HepG2 (cell line): ENCODE measurements around the gene TFAP2E.

Experiments used
- CHCHD3 ChIP-seq: sonication (generic); formaldehyde crosslinking; IDR thresholded peaks from 2 replicates; pipeline ENCODE4 v1.8.0; 2022; ENCODE audit warnings: mild to moderate bottlenecking, missing genetic modification reagents, moderate library complexity
- EHMT2 ChIP-seq: fragments of 200-600 bp; sonication (generic); IDR thresholded peaks from 2 replicates; pipeline ENCODE4 v1.7.0; 2017; ENCODE audit warnings: antibody characterized with exemption, low read depth, low read length, borderline replicate concordance
- GATAD1 ChIP-seq: IDR thresholded peaks from 2 replicates; pipeline ENCODE4 v1.6.1; 2016; ENCODE audit warnings: missing genetic modification reagents, missing compliant biosample characterization
- HDAC2 ChIP-seq: sonication (generic); formaldehyde crosslinking; IDR thresholded peaks from 2 replicates; pipeline ENCODE4 v1.4.0; 2020; ENCODE audit warnings: missing genetic modification reagents
- HOXD1 ChIP-seq: sonication (generic); formaldehyde crosslinking; IDR thresholded peaks from 2 replicates; pipeline ENCODE4 v1.5.0; 2020; ENCODE audit warnings: missing genetic modification reagents
- SP1 ChIP-seq, 2 experiments: fragments of 450-650 bp in 1 of 2; sonication (generic) in 1 of 2; formaldehyde crosslinking in 1 of 2; IDR thresholded peaks; 2 replicates each; pipeline versions ENCODE4 v1.4.0 to v1.6.1; 2016 to 2020; ENCODE audit warnings: missing genetic modification reagents in 1 of 2
- TCF7 ChIP-seq: sonication (generic); IDR thresholded peaks from 2 replicates; pipeline ENCODE4 v1.6.1; 2016; ENCODE audit warnings: antibody characterized with exemption, low read depth
- TP53 ChIP-seq: sonication (generic); formaldehyde crosslinking; conservative IDR thresholded peaks from 2 replicates; pipeline ENCODE4 v1.4.0; 2020; ENCODE audit warnings: missing genetic modification reagents
- ZFP62 ChIP-seq: sonication (generic); formaldehyde crosslinking; IDR thresholded peaks from 2 replicates; pipeline ENCODE4 v1.4.0; 2020; ENCODE audit warnings: missing genetic modification reagents
- ZNF274 ChIP-seq: sonication (generic); formaldehyde crosslinking; IDR thresholded peaks from 2 replicates; pipeline ENCODE4 v1.5.1; 2020; ENCODE audit warnings: mild to moderate bottlenecking, missing genetic modification reagents
- TF ChIP-seq, protein P1 (sequence below): sonication (generic); formaldehyde crosslinking; IDR thresholded peaks from 2 replicates; pipeline ENCODE4 v1.5.0; 2020; ENCODE audit warnings: mild to moderate bottlenecking, missing genetic modification reagents, moderate library complexity

DNA sequence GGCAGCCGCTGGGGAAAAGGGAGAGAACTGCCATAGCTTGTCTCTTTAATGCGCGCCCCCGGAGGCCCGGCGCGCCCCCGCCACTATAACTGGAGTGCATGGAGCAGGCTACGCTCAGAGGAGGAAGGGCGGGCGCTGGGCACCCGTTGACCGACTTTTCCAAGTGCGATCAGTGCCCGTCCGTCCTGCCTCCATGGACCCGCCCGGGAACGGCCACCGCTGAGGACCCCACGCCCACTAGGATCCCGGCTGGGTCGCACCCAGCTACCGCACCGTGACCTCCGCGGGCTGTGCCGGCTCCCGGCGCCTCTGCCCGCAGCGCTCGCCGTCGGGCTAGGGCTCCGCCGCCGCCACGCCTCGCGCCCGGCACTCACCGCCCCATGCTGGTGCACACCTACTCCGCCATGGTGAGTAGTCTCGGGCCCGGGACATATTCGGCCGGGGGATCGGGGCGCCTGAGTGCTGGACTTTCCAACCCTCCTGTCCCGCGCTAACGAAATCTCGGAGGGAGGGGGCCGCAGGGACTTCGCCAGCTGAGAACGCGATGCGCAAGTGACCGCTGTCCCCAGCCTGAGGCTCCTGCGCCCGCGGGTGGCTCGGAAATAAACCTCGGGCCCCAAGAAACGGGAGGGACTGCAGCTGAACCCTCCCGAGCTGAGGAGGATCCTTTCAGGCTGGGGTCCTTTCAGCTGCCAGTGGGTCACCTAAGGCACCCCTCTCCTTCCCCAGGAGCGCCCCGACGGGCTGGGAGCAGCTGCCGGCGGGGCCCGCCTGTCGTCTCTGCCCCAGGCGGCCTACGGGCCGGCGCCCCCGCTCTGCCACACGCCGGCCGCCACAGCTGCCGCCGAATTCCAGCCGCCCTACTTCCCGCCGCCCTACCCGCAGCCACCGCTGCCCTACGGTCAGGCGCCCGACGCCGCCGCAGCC is at the start of gene TFAP2E:
- TF ChIP-seq HDAC2 (CRISPR knock-in tag) (no peak), ZFP62 (CRISPR knock-in tag) (no peak), GATAD1 (CRISPR knock-in tag) (no peak), EHMT2 (no peak), SP1 (IDR thresholded peaks at IDR 0.05) (no peak), SP1 (CRISPR knock-in tag; IDR thresholded peaks at IDR 0.05) (no peak), TCF7 (no peak), ZNF274 (CRISPR knock-in tag) (no peak), TP53 (CRISPR knock-in tag) (no peak), CHCHD3 (no peak), HOXD1 (CRISPR knock-in tag) (no peak)
- TF ChIP-seq, protein P1, sequence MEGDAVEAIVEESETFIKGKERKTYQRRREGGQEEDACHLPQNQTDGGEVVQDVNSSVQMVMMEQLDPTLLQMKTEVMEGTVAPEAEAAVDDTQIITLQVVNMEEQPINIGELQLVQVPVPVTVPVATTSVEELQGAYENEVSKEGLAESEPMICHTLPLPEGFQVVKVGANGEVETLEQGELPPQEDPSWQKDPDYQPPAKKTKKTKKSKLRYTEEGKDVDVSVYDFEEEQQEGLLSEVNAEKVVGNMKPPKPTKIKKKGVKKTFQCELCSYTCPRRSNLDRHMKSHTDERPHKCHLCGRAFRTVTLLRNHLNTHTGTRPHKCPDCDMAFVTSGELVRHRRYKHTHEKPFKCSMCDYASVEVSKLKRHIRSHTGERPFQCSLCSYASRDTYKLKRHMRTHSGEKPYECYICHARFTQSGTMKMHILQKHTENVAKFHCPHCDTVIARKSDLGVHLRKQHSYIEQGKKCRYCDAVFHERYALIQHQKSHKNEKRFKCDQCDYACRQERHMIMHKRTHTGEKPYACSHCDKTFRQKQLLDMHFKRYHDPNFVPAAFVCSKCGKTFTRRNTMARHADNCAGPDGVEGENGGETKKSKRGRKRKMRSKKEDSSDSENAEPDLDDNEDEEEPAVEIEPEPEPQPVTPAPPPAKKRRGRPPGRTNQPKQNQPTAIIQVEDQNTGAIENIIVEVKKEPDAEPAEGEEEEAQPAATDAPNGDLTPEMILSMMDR (CRISPR knock-in tag) = no peak
